K562 (cell line): ENCODE measurements around the gene GXYLT2. TPM values are rescaled to one million over a fixed set of nuclear protein-coding genes. Genes with fewer than 3 reads are reported as not detected.

Experiments
- ATAC-seq: fragments of 200-7000 bp; cut with Tn5 transposase; 3 replicates; pipeline ENCODE4 v1.9.1; 2020; ENCODE audit warnings: moderate library complexity
- BruUV-seq: library from RNA; stranded (reverse); fragments of 400-500 nt; replicated peaks from 2 replicates; lab custom pipeline; 2021; lab: Mats Ljungman, UMichigan
- CTCF ChIA-PET: fragments of 300-600 bp; formaldehyde crosslinking; extraction: SDS; loops from one replicate; lab custom pipeline; 2021; ENCODE audit warnings: low intra/inter-chr PET ratio; lab: Yijun Ruan, JAX
- POLR2A ChIA-PET: fragments of 300-600, 350-650 bp; sonication (Branson Sonifier 250); formaldehyde crosslinking; extraction: SDS; loops from one replicate; lab custom pipeline; 2021; ENCODE audit warnings: antibody characterized with exemption, inconsistent platforms; lab: Yijun Ruan, JAX
- DNase-seq, 4 experiments: peaks; one replicate each; pipeline versions ENCODE4 v3.0.0 to v3.0.0-alpha.2; 2011 to 2018; ENCODE audit warnings: low spot score in 3 of 4, mixed read lengths in 3 of 4; ENCODE audit errors: extremely low read depth in 1 of 4
- FAIRE-seq: peaks from 2 replicates; lab custom pipeline; 2011; peaks lifted over from hg19 to GRCh38; lab: Jason Lieb, UNC
- H2AFZ ChIP-seq: 2 replicates; pipeline ENCODE4 v1.6.0; 2011; ENCODE audit warnings: low read depth, low read length, control low read depth, inconsistent platforms
- H3K27ac ChIP-seq: fragments of 200-600 bp; 3 replicates; pipeline ENCODE4 v1.8.0; 2011; ENCODE audit warnings: low read depth, mild to moderate bottlenecking, control low read depth, inconsistent platforms, low read length, moderate library complexity, mixed read lengths; ENCODE audit errors: extremely low read depth
- H3K27me3 ChIP-seq, 2 experiments: fragments of 300-600 bp in 1 of 2; 2 replicates in 1 of 2; 3 replicates in 1 of 2; pipeline versions ENCODE4 v1.6.0 to v1.8.0; 2011; ENCODE audit warnings: inconsistent platforms in 2 of 2, low read length in 2 of 2, mild to moderate bottlenecking in 1 of 2, mixed read lengths in 1 of 2, moderate library complexity in 1 of 2; ENCODE audit not compliant: control insufficient read depth in 2 of 2, insufficient read depth in 2 of 2
- H3K36me3 ChIP-seq: fragments of 300-600 bp; 3 replicates; pipeline ENCODE4 v1.8.0; 2011; ENCODE audit warnings: mild to moderate bottlenecking, low read length, inconsistent platforms; ENCODE audit not compliant: control insufficient read depth, insufficient read depth
- H3K4me1 ChIP-seq, 2 experiments: fragments of 200-600 bp in 1 of 2; replicated peaks in 1 of 2; 2 replicates in 1 of 2; 3 replicates in 1 of 2; pipeline versions ENCODE4 v1.5.1 to v1.8.0; 2011; ENCODE audit warnings: inconsistent platforms in 2 of 2, low read length in 2 of 2, mild to moderate bottlenecking in 1 of 2, mixed read lengths in 1 of 2, moderate library complexity in 1 of 2; ENCODE audit not compliant: control insufficient read depth in 2 of 2, insufficient read depth in 2 of 2
- H3K4me2 ChIP-seq: 2 replicates; pipeline ENCODE4 v1.6.1; 2011; ENCODE audit warnings: low read length, control low read depth, inconsistent platforms, mixed read lengths; ENCODE audit not compliant: insufficient read depth
- H3K4me3 ChIP-seq: fragments of 200-600 bp; sonication (generic), shearing (Covaris generic); 2 replicates; pipeline ENCODE4 v1.5.1; 2016; ENCODE audit warnings: control low read depth, inconsistent platforms
- H3K79me2 ChIP-seq: fragments of 200-600 bp; 3 replicates; pipeline ENCODE4 v1.8.0; 2011; ENCODE audit warnings: low read length, inconsistent platforms; ENCODE audit not compliant: control insufficient read depth, insufficient read depth
- H3K9ac ChIP-seq, 2 experiments: 2 replicates each; pipeline versions ENCODE4 v1.6.0 to v1.6.1; 2011; ENCODE audit warnings: low read depth in 2 of 2, low read length in 2 of 2, control low read depth in 1 of 2, inconsistent platforms in 1 of 2, mild to moderate bottlenecking in 1 of 2, mixed read lengths in 1 of 2; ENCODE audit not compliant: insufficient read depth in 1 of 2
- H3K9me1 ChIP-seq: one replicate; pipeline ENCODE4 v1.6.0; 2011; ENCODE audit warnings: inconsistent platforms, mild to moderate bottlenecking, low read length, moderate library complexity; ENCODE audit not compliant: control insufficient read depth, insufficient read depth
- H3K9me3 ChIP-seq: replicated peaks from 2 replicates; pipeline ENCODE4 v1.5.1; 2011; ENCODE audit warnings: low read depth, low read length, inconsistent platforms; ENCODE audit not compliant: control insufficient read depth, insufficient read depth
- H4K20me1 ChIP-seq: replicated peaks from 2 replicates; pipeline ENCODE4 v1.6.1; 2011; ENCODE audit warnings: low read length, inconsistent platforms, mixed read lengths; ENCODE audit not compliant: control insufficient read depth, insufficient read depth
- BRF1 ChIP-seq: IDR thresholded peaks from 3 replicates; pipeline ENCODE4 v1.6.1; 2011; ENCODE audit warnings: borderline replicate concordance, mild to moderate bottlenecking; ENCODE audit not compliant: insufficient read length; ENCODE audit errors: extremely low read depth
- CREM ChIP-seq: IDR thresholded peaks from 2 replicates; pipeline ENCODE4 v1.6.1; 2014; ENCODE audit warnings: antibody characterized with exemption, low read depth
- ELF1 ChIP-seq: fragments of 200-800 bp; sonication (Bioruptor generic); IDR thresholded peaks from 2 replicates; pipeline ENCODE4 v1.6.1; 2016; ENCODE audit warnings: missing genetic modification characterization, missing compliant biosample characterization
- NKRF ChIP-seq: fragments of 450-650 bp; IDR thresholded peaks from 2 replicates; pipeline ENCODE4 v1.6.1; 2016; ENCODE audit warnings: borderline replicate concordance
- XRCC4 ChIP-seq: IDR thresholded peaks from one replicate; pipeline ENCODE4 v1.6.1; 2011; ENCODE audit not compliant: insufficient read depth, insufficient read length; ENCODE audit errors: extremely low read depth
- YY1 ChIP-seq, 3 experiments: IDR thresholded peaks; 2 replicates each; pipeline ENCODE4 v1.6.1; 2011; ENCODE audit warnings: low read length in 2 of 3, mild to moderate bottlenecking in 2 of 3, moderate library complexity in 2 of 3, borderline replicate concordance in 1 of 3, control low read depth in 1 of 3, low read depth in 1 of 3; ENCODE audit not compliant: insufficient read depth in 3 of 3, insufficient replicate concordance in 2 of 3, control insufficient read depth in 1 of 3, insufficient read length in 1 of 3; ENCODE audit errors: extremely low read depth in 1 of 3
- ZNF668 ChIP-seq: fragments of 250-450 bp; sonication (Bioruptor Pico); IDR thresholded peaks from 2 replicates; pipeline ENCODE4 v1.8.0; 2022; ENCODE audit warnings: mild to moderate bottlenecking, inconsistent platforms
- WGBS: fragments of 100-300 bp; shearing (Covaris generic); methylation state at CpG from one replicate; pipeline ENCODE4 v1.1.6; 2016; ENCODE audit warnings: low coverage, mixed read lengths; ENCODE audit not compliant: insufficient coverage; ENCODE audit errors: missing lambda C conversion rate; 5-methylcytosine and 5-hydroxymethylcytosine counted together
- in situ Hi-C: fragments of 300-500 bp; cut with MboI; formaldehyde crosslinking; loops from 4 replicates; pipeline ENCODE4 v1.15.0; 2018; ENCODE audit warnings: inconsistent platforms, mixed read lengths
- intact Hi-C: fragments of 100-400 bp; cut with micrococcal nuclease; formaldehyde crosslinking; loops from 2 replicates; pipeline ENCODE4 v1.14.2; 2022
- polyA plus RNA-seq, 8 experiments: library from polyadenylated mRNA; depleted of rRNA in 4 of 8; stranded (reverse) in 5 of 8; unstranded in 3 of 8; fragments of >200 nt; fragmentation: Nextera tagmentation in 2 of 8; fragmentation: Illumina TruSeq in 1 of 8; extraction: Ambion mirVana in 2 of 8; extraction: Trizol in 1 of 8; gene quantifications; 2 replicates each; pipeline versions ENCODE4 v1.2.1 to v1.2.3, GENCODE V29; 2011 to 2014; ENCODE audit warnings: inconsistent platforms in 1 of 8, missing spikeins in 1 of 8
- total RNA-seq, 7 experiments: library from RNA; depleted of rRNA in 6 of 7; stranded (reverse); fragments of >200 nt in 6 of 7; fragmentation: Illumina TruSeq in 2 of 7; extraction: Trizol in 2 of 7; gene quantifications; 2 replicates each; pipeline versions ENCODE4 v1.2.1 to v1.2.3, GENCODE V29; 2011 to 2021; ENCODE audit warnings: low replicate concordance in 1 of 7
- TF ChIP-seq, protein P1 (sequence below): fragments of 450-650 bp; IDR thresholded peaks from 2 replicates; pipeline ENCODE4 v1.6.1; 2016; ENCODE audit warnings: low read depth

GXYLT2 gene
- total and polyA plus RNA-seq, 9 of the 15 experiments (the other 6 are each of a cell fraction or from before 2014, with no cell fraction given) = 0.71 to 6.0 (median 3.3) TPM

GRCh38 chr3:73021301-73021835, 133.5 kb downstream of the GXYLT2 start:
- in situ Hi-C loops = no loop called here
- Histone ChIP-seq H3K27me3 (no peaks in the 10 kb centered on the region), H3K9me1 (no peaks in the 10 kb centered on the region), H3K4me3 (no peak overlapping the region), H3K36me3 (peaks cover 9% of the 10 kb centered on the region), H2AFZ (no peak overlapping the region), H3K27ac (no peak overlapping the region), H3K79me2 (peaks cover 99% of the 10 kb centered on the region), H4K20me1 (peaks cover 14% of the 10 kb centered on the region; the same call in 1 of the 2 replicates), H3K9ac (no peak overlapping the region), H3K4me2 (no peak overlapping the region), H3K9me3 (no peaks in the 10 kb centered on the region), H3K4me1 (no peaks in the 10 kb centered on the region; a peak in 1 of 5 replicates)
- BruUV-seq = no TSS peak
- 97% methylated on average over 3 of the region's 4 CpGs for WGBS
- FAIRE-seq (no peak), DNase-seq (no peak), ATAC-seq (no peak)
- ChIA-PET POLR2A (interaction anchor here (0.6 to 1.7 kb wide), 3 partner anchors 11 to 12 kb away, joined by 3 read pairs; no protein-coding TSS in a partner anchor), CTCF (no interaction called here)
- intact Hi-C loops = no loop called here
- TF ChIP-seq YY1 (IDR thresholded peaks at IDR 0.05; ENCODE audit: borderline replicate concordance in 1 of 3, control insufficient read depth in 1 of 3, extremely low read depth in 1 of 3, insufficient read depth in 3 of 3, insufficient read length in 1 of 3, insufficient replicate concordance in 2 of 3, low read depth in 1 of 3, low read length in 2 of 3) (no peak), ELF1 (no peak), CREM (no peak), NKRF (no peak), XRCC4 (no peak), ZNF668 (no peak), BRF1 (no peak)
- TF ChIP-seq, protein P1, sequence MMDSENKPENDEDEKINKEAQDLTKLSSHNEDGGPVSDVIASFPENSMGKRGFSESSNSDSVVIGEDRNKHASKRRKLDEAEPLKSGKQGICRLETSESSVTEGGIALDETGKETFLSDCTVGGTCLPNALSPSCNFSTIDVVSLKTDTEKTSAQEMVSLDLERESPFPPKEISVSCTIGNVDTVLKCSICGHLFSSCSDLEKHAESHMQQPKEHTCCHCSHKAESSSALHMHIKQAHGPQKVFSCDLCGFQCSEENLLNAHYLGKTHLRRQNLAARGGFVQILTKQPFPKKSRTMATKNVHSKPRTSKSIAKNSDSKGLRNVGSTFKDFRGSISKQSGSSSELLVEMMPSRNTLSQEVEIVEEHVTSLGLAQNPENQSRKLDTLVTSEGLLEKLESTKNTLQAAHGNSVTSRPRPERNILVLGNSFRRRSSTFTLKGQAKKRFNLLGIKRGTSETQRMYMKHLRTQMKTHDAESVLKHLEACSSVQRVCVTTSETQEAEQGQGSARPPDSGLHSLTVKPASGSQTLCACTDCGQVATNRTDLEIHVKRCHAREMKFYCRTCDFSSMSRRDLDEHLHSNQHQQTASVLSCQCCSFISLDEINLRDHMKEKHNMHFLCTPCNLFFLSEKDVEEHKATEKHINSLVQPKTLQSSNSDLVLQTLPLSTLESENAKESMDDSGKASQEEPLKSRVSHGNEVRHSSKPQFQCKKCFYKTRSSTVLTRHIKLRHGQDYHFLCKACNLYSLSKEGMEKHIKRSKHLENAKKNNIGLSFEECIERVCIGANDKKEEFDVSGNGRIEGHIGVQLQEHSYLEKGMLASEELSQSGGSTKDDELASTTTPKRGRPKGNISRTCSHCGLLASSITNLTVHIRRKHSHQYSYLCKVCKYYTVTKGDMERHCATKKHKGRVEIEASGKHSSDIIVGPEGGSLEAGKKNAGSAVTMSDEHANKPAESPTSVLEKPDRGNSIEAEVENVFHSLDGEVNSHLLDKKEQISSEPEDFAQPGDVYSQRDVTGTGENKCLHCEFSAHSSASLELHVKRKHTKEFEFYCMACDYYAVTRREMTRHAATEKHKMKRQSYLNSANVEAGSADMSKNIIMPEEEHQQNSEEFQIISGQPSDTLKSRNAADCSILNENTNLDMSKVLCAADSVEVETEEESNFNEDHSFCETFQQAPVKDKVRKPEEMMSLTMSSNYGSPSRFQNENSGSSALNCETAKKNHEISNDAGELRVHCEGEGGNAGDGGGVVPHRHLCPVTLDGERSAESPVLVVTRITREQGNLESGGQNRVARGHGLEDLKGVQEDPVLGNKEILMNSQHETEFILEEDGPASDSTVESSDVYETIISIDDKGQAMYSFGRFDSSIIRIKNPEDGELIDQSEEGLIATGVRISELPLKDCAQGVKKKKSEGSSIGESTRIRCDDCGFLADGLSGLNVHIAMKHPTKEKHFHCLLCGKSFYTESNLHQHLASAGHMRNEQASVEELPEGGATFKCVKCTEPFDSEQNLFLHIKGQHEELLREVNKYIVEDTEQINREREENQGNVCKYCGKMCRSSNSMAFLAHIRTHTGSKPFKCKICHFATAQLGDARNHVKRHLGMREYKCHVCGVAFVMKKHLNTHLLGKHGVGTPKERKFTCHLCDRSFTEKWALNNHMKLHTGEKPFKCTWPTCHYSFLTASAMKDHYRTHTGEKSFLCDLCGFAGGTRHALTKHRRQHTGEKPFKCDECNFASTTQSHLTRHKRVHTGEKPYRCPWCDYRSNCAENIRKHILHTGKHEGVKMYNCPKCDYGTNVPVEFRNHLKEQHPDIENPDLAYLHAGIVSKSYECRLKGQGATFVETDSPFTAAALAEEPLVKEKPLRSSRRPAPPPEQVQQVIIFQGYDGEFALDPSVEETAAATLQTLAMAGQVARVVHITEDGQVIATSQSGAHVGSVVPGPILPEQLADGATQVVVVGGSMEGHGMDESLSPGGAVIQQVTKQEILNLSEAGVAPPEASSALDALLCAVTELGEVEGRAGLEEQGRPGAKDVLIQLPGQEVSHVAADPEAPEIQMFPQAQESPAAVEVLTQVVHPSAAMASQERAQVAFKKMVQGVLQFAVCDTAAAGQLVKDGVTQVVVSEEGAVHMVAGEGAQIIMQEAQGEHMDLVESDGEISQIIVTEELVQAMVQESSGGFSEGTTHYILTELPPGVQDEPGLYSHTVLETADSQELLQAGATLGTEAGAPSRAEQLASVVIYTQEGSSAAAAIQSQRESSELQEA = no peak
